Nephron progenitor cell (in vitro differentiated cells): ENCODE data around the gene GAS7.

Experiments used
- DNase-seq: peaks from one replicate; pipeline ENCODE4 v3.0.0; 2021
- H3K27ac Mint-ChIP-seq: 2 replicates; pipeline ENCODE4 v1.8.0; 2021; ENCODE audit warnings: mild to moderate bottlenecking, moderate library complexity, mixed read lengths
- H3K27me3 Mint-ChIP-seq: 2 replicates; pipeline ENCODE4 v1.8.0; 2021; ENCODE audit warnings: mild to moderate bottlenecking, low read depth, mixed read lengths; ENCODE audit not compliant: poor library complexity
- H3K36me3 Mint-ChIP-seq: 2 replicates; pipeline ENCODE4 v1.8.0; 2021; ENCODE audit warnings: low read depth, mixed read lengths
- H3K4me1 Mint-ChIP-seq: 2 replicates; pipeline ENCODE4 v1.8.0; 2021; ENCODE audit warnings: mixed read lengths
- H3K4me3 Mint-ChIP-seq: 2 replicates; pipeline ENCODE4 v1.8.0; 2021; ENCODE audit warnings: mild to moderate bottlenecking, moderate library complexity, mixed read lengths
- H3K9me3 Mint-ChIP-seq: 2 replicates; pipeline ENCODE4 v1.8.0; 2021; ENCODE audit warnings: mild to moderate bottlenecking, moderate library complexity, mixed read lengths
- TF ChIP-seq, protein P1 (sequence below): fragments of 200-600 bp; sonication (generic); IDR thresholded peaks from 2 replicates; pipeline ENCODE4 v1.5.0; 2021; ENCODE audit warnings: antibody characterized with exemption

GAS7 gene

GRCh38 chr17:9979463-9979995, 218.9 kb downstream of the GAS7 start:
- no peak overlapping the region for H3K4me3 Mint-ChIP-seq
- peaks cover 5% of the 10 kb centered on the region for H3K27me3 Mint-ChIP-seq
- TF ChIP-seq, protein P1, sequence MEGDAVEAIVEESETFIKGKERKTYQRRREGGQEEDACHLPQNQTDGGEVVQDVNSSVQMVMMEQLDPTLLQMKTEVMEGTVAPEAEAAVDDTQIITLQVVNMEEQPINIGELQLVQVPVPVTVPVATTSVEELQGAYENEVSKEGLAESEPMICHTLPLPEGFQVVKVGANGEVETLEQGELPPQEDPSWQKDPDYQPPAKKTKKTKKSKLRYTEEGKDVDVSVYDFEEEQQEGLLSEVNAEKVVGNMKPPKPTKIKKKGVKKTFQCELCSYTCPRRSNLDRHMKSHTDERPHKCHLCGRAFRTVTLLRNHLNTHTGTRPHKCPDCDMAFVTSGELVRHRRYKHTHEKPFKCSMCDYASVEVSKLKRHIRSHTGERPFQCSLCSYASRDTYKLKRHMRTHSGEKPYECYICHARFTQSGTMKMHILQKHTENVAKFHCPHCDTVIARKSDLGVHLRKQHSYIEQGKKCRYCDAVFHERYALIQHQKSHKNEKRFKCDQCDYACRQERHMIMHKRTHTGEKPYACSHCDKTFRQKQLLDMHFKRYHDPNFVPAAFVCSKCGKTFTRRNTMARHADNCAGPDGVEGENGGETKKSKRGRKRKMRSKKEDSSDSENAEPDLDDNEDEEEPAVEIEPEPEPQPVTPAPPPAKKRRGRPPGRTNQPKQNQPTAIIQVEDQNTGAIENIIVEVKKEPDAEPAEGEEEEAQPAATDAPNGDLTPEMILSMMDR = no peak
- H3K36me3 Mint-ChIP-seq = no peaks in the 10 kb centered on the region
- peaks cover 16% of the 10 kb centered on the region for H3K4me1 Mint-ChIP-seq
- no peak for DNase-seq
- no peaks in the 10 kb centered on the region for H3K9me3 Mint-ChIP-seq
- no peak overlapping the region for H3K27ac Mint-ChIP-seq

DNA sequence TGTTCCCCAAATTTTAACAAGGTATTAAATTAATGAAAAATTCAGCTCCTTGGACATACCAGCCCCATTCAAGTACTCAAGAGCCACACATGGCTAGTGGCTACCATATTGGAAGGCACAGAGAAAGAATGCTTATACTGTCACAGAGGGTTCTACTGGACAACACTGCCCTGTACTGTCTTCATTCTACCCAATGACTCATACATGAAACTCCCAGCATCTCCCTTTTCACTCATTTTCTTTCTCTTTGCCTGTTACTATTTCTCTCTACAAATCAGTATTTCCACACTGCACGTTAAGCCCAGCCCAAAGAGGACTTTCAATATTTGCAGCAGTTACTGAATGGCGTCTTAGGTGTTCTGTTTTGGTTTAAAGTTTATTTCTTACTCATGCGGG, 221.2 kb downstream of the GAS7 start:
- no peaks in the 10 kb centered on the region for H3K36me3 Mint-ChIP-seq
- no peak for DNase-seq
- no peaks in the 10 kb centered on the region for H3K27me3 Mint-ChIP-seq
- no peak overlapping the region for H3K4me3 Mint-ChIP-seq
- H3K27ac Mint-ChIP-seq = no peak overlapping the region
- TF ChIP-seq, protein P1 = no peak
- no peaks in the 10 kb centered on the region for H3K9me3 Mint-ChIP-seq
- H3K4me1 Mint-ChIP-seq = peaks cover 36% of the 10 kb centered on the region

- Mint-ChIP-seq H3K36me3 (no peaks in the 10 kb centered on the region), H3K4me1 (peaks cover 38% of the 10 kb centered on the region), H3K27me3 (no peaks in the 10 kb centered on the region), H3K4me3 (no peak overlapping the region), H3K27ac (no peak overlapping the region), H3K9me3 (no peaks in the 10 kb centered on the region)
- no peak for DNase-seq
- TF ChIP-seq, protein P1 = no peak
These were observed 221.9 kb downstream of the GAS7 start for GRCh38 chr17:9976283-9977179.

GRCh38 chr17:9974448-9975381, 223.7 kb downstream of the GAS7 start:
- no peak for DNase-seq
- Mint-ChIP-seq H3K27ac (peak overlapping the region; percentile 16), H3K36me3 (no peaks in the 10 kb centered on the region), H3K9me3 (no peaks in the 10 kb centered on the region), H3K4me3 (peak overlapping the region; percentile 26), H3K27me3 (peaks cover 4% of the 10 kb centered on the region), H3K4me1 (peaks cover 40% of the 10 kb centered on the region)
- TF ChIP-seq, protein P1 = no peak

GRCh38 chr17:9973669-9974447, 224.5 kb downstream of the GAS7 start:
- Mint-ChIP-seq H3K36me3 (no peaks in the 10 kb centered on the region), H3K27ac (peak overlapping the region; percentile 16), H3K27me3 (peaks cover 4% of the 10 kb centered on the region), H3K9me3 (no peaks in the 10 kb centered on the region), H3K4me3 (no peak overlapping the region), H3K4me1 (peaks cover 49% of the 10 kb centered on the region)
- TF ChIP-seq, protein P1 = no peak
- DNase-seq = no peak
